ELR (cell line): ENCODE measurements around the gene THRB.

Source experiments
- DNase-seq: peaks from one replicate; pipeline ENCODE4 v3.0.0-alpha.2; 2015; ENCODE audit warnings: low read depth

The THRB gene

DNA sequence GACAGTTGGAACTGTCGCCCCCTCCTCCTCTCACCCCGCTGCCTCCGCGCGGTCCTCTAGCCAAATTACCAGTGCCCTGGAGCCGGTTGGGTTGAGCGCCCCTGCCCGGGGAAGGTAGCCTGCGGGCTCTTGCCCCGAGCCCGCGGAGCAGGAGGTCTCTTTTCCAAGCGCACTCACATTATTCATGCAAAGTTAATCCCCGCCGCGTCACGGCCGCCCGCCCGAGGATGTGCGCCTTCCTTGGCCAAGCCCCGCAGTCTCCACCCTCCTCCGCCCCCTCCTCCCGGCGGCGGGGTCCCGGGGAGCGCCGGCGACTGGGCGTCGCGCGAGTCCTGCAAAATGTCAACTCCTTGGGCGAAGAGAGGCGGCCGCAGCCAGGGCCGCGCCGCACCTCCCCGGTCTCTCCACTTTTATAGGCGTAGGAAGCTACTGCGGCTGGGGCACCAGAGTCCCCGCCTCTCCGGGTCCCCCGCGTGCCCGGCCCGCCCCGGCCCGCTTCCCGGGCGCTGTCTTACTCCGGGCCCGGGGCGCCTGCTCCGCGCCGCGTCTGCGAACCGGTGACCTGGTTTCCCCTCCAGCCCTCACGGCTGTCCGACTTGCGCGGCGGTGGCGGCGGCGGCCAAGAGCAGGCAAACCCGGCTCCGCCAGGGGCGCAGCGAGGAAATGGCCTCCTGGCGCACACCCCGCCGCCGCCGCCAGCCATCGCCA lies at the start of gene THRB:
THRB (minus strand) TSS at position 233 of the 708 bp plus-strand sequence.
- peak; percentile 35 for DNase-seq

DNA sequence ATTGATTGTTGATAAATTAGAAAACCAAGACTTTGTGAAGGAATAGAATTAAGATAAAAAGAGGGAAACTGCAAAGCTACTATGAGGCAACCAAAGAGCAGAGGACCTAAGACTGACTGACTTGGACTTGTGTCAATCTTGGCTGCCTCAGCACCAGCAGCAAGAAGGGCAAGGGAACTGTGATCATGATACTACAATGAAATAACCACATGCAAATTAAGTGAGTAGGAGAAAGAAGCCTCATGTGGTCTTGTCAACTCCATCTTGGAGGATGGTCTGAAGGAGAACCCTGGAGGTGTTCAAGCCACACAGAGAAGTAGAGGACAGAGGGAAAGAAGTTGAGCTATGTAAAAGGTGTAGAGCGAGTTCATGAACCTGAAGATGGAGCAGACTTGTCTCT lies 47.3 kb upstream of the THRB start:
- no peak for DNase-seq

DNA sequence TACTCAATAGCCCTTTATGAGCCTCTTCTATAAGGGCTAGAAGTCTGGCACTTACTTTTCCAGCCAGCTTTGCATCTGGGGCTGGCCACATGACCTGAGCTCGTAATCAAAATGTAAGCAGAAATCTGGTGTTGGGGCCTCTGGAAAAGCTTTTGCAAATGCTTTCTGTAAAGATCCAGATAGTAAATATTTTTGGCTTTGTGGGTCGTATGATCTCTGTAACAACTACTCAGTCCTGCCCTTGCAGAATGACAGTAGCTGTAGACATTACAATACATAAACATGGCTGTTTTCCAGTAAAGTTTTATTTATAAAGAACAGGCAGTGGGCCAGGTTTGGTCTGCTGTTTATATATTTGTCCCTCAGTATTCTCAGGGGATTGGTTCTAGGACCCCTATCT lies 46.2 kb upstream of the THRB start:
- no peak for DNase-seq

DNA sequence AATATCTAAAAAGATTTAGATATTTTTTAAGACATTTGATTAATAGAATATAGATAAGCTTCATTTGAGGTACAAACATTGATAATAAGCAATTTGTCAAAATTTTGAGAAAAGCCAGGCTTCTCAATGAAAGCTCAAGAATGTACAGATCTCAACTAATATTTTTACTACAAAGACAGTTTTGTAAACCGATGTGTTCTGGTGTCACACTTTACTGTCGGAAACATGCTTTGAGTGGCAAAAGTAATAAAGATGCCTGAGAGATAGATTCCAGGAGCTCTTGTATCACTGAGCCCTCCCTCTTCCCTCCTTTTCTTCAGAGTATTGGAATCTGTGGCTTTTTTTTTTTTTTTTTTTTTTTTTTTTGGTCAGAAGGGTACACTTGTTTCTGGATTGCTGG lies 45.0 kb upstream of the THRB start:
- no peak for DNase-seq

DNA sequence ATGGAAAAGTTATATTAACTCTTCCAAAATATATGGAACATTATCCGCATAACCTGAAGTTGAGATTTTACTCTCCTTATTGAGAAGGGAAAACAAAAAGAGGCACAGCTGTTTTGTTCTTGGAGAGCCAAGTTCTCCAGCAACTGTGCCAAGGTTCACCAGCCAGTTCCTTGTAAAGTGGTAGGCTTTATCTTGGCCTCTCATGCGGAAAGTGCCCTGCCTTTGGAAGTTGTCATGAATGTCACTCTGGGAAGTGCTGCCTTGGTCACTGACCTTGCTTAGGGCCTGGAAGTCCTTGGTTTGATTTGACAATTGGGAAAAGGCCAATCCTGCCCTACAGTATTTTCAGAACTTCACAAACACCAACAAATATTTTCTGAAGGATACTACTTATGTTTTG lies 44.2 kb upstream of the THRB start:
- DNase-seq, result no peak

DNA sequence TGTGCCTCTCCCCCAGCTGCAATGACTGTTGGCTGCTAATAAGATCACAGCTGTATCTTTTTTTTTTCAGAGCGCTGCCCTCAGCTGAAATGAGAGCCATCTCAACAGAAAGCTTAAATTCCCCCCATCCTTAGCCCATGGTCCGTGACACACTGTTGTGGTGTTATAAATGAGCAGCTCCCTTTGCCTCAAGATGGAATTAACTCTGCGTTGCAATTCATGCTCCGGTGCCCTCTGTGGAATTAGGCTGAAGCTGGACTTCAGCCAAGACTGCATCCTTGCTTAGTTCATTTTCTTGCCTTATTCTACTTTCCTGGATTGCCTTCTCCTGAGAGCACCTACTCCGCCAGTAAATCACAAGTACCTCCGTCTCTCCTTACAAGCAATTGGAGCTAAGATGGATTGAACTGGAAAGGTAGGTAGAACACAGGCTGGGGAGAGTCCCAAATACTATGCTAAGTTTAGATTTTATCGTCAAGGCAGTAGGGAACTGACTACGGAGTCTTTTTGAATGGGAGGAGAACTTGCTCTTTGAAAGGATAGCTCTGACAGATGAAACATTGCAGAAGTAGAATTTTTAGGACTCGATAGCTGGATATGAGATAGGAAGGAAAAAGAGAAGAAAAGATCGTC lies 39.0 kb upstream of the THRB start:
- no peak for DNase-seq

DNA sequence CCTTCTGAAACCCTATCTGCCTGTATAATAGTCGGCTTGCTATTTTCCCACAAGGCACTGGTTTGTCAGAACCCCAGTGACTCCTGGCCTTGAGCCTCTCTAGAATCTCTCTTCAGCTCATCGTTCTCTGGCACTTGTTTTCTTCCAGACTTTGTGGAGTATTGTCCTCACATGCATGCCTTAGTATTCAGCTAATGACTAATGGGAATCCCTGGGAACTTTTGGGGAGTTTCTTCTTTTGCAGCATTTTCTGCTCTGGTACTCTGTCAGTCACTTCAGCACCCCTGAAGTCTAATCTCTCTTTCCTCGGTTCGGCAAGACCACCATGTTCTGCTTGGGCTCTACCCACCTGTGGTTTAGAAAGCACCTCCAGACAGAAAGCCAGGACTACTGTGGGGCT lies 35.8 kb upstream of the THRB start:
- no peak for DNase-seq

DNA sequence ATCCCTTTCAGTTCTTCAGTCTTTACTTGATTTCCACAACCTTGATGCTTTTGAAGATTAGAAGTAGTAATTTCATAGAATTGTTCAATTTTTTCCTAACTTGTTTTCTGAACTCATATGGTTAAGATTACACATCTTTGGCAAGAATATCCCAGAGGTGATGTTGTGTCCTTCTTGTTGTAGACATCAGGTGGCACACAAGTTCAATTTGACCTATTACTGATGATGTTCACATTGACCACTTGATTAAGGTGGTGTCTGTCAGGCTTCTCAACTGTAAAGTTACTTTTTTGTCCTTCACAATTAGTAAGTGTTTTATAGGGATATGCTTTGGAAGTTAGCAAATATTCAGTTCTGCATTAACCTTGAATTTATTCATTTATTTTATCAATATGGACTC lies 34.6 kb upstream of the THRB start:
- no peak for DNase-seq

DNA sequence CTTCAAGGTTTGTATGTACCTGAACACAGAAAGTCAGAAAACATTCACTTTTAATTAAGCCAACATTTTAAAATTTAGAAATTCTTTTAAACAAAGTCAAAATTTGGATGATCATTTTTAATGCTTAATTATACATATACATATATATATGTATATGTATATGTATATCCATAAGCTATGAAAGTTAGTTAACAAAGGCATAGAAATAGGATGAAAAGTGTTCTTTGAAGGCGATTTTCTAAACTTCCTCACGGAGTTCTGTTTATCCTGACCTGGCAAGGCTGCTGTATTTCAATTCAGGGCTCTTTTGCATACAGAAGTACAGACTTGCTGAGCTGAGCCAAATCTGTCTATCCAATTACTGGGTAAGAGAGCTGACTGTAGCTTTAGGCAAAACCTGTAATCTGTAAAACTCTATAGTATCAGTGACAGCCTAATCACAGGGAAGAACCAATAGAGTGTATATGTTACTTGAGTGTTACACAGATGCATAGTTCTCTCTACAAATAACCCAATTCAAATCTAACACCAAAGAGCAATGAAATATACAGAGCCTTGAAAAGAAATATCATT lies 32.1 kb upstream of the THRB start:
- DNase-seq, result no peak

DNA sequence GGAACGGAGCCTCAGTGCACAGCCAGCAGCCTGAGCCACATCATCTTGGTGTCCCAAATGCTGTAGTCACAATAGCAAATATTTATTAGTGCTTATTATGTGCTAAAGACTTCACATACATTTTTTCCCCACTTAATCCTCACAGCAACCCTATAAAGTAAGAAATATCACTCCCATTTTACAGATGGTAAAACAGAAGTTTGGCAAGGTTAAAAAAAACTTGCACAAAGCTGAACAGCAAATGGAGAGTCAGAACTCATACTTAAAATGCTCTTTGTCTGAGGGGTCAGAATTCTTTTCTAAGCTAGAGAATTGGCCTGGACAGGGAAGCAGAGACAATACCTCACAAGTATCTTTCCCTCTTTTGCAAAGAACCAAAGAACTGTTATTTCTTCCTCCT lies 30.9 kb upstream of the THRB start:
- DNase-seq, result no peak

DNA sequence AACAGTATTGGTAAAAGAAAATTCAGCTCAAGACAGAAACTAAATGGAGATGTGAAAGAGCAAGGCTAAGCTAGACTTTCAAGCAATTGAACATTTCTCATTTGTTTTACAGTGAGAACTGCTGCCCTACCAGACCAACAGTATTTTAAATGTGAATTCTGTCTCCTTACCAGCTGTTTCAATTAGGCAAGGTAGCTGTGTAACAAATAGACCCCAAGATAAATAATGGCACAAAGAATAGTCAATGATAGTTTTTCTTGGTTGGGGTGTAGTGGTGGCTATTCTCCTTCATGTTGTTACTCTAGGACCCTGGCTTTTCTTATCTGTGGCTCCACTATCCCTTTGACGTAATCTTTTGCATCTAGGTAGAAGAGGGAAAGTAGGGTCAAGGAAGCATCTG lies 30.4 kb upstream of the THRB start:
- no peak for DNase-seq

DNA sequence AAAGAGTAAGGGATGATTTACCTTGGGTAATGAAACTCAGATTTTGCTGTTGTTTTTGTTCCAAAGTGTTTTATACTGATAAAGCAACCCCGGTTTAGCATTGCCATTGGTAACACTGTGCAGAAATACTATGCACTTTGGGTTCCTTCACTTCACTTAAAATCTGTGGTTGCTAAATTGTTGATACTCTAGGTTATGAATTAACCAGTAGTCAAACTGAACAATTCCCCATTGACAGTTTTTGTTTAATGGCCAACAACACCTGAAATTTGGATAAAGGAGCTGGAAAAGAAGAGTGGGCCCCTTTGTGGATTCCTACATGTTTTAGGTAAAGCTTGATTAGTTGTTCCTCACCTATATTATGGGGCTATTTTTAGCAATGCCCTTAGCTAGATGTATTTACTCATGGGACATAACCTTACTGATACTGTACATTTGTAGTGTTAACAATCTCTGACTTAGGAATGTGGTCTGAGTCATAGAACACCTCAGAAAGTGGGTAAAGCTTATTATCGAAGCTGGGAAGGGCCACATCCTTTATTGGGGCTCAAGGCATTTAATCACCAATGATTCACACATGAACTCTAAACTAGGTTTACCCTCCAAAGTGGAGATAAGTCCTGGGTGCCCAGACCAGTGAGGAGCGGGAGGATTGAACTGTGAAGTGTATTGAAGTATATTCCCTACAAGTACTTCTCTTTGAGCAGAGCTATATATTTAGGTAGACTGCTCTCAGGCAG lies 29.5 kb upstream of the THRB start:
- peak; percentile 60 for DNase-seq

DNA sequence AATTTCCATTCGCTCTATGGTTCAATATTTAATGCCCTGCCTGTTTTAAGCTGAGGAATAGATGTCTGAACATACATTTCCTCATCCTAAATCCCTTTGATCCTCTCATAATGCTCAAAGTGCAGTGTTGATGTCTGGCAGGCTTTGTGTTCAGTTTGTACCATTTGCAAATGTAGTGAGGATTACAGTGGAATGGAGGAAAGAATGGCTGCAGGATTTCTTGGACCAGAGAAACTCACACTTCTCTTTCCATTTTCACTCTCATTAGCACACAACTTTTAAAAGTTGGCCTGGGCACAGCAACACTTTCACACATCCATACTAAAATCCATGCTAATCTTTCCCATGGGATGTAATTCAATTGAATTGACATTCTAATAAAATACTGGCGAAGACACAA lies 28.6 kb upstream of the THRB start:
- DNase-seq, result no peak

DNA sequence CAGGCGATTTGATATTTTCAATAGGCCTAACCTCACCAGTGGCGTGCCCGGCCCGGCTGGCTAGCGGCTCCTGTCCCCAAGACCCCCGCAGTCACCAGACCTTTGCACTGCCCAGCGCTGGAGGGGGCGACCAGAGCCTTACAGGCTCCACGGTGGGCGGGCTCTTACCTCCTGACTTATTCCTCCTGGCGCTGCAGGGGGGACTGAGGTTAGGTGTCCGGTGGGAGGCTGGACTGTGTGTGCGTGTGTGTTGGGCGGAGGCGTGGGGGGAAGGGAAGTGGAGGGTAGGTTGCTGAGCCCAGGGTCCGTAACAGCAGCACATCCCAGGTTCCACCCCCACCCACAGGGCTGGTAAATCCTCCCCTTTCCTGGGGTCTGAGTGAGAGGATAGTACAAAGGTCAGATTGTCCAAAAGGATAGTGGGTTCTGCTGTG lies 27.5 kb upstream of the THRB start:
- DNase-seq, result no peak

DNA sequence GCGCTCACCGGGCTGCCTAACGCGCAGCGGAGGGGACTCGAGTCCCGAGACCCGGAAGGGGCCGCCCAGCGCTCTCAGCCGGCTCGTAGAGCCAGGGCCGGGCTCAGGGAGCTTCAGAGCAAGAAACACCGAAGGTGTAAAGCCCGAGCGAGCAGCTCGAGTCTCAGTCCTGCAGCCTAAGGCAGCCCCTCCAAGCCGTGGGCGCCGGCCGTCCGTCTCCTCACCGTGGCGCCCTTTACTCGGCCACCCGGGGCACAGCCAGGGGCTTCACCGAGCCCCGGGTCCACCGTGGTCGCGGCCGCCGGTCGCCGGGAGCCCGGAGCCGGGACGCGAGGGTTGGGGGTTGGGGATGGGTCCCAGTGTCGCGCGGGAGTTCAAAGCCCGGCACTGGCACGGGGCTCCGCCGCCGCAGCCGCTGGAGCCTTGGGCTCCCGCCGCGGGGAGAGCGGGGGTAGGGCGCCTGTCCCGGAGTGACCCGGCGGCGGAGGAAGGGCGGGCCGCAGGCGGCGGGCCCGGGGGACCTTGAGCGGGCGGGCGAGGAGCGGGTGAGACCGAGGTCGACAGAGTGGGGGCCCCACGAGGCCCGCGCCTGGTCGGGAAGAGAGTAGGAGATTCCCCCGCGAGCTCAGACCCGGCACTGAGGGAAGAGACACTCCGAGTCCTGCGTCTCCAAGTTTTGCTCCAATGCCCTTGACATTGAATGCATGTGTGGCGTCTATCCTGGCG lies 26.9 kb upstream of the THRB start:
- DNase-seq, result peak; percentile 44

DNA sequence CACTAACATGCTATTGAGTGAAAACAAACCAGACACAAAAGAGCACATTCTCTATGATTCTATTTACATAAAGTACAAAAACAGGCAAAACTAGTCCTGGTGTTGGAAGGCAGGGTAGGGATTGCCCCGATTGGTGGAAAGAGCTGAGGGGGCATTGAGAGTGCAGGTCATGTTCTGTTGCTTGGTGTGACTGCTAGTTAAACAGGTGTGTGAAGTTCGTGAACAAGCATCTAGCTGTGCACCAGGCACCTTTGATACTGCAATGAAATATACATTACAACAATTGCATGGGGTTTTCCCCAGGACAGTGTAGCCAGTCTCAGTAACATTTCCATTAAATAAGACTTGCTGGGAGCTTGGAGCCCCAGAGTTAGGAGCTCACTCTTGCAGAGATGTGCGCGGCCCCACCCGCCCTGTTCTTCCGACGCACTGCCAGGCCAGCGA lies 26.3 kb upstream of the THRB start:
- DNase-seq, result no peak

DNA sequence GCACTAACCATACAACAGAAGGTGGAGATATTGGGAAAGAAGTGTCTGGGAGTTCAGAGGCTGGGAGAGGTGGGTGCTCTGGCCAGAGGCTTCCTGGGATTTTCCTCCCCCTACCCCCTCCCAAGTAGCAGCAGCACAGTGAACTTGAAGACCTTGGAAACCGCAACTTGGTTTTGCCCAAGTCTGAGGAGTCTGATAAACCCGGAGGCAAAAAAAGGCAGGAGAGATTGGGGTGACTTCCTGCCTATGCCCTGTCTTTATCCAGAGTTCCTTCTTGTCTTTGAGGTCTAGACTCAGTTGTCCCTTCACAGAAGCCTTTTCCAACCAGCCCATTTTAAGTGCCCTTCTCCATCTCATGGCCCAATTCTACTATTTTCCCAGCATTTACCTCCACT lies 25.4 kb upstream of the THRB start:
- DNase-seq, result no peak

DNA sequence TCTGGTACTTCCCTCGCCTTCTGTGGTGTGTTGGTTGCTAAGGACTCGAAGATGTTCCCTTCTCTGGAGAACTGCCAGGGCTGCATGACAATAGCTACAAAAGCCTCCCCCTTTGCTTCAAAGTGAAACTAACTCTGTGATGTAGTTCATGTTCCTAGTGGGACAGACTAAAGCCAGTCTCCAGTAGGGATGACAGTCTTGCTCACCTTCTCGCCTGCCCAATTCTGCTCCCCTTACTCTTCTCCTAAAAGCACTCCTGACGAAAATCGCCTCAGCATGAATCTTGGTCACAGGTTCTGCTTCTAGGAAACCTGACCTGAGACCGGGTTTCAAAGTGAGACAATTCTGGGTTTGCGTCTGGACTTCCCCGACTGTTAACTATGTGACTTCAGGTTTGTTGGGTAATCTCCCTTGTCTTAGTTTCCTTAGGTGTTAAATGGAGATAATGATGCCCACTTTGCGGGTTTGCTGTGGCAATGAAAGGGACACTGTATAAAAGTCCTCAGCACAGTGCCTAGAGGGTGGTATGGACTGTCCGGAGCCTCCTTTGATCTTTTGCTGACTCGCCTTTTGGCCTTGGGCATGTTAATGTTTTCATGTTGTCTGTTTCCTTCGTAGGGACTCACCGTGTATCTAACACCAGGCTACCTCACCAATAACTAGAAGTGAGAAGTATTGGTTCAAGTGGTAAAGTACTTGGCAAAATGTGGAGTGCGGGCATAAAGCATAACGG lies 24.9 kb upstream of the THRB start:
- no peak for DNase-seq

DNA sequence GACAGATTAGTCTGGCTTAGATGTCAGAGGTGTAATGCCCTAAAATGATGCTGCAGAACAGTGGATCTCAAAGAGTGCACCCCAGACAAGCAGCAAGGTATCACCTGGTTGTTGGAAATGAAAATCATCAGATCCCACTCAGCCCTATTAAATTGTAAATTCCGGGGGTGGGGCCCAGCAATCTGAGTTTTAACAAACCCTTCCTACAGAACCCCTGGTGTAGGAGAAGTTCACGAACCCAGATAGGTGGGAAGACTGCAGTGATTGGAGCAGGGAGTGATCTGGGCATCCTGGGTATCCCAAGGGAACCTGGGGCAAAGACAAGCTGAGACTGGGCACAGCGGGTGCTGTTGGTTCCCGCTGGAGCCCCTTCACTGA lies 24.3 kb upstream of the THRB start:
- DNase-seq, result no peak

DNA sequence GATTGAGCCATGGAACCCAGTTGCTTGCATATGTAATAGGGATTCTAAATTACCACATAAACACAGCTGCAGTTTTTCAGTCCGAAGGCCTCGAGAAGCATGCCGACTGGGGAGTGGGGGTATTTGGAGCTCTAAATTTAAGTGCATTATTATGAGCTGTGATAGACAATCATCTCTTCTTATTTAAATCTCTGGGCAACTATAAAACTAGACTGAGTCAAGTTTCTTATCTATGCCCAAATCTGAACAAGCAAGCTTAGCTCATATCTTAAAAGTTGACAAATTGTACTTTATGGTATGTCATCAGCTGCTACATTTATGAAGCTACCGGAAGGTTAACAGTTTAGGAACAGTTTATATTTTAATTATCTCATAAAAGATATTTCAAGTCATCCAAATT lies 19.5 kb upstream of the THRB start:
- DNase-seq, result peak; percentile 9

DNA sequence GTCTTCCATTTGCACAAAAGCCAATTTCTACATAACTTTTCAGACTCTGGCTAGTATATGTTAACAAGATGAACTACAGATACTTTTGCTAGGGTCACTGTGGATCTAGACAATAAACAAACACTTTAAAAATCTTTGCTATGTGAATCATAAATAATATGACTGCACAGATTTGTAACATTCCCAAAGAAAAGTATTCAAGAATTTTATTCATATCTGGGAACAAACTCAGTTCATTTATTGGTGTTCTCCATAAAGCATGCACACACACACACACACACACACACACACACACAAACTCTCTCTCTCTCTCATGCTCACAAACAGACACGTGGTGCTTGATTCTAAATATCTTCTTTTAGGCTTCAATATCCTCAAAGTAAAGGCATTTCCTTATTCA lies 18.8 kb upstream of the THRB start:
- DNase-seq, result no peak
